A549 (cell line): ENCODE results near the gene TENT5A. TPM values are rescaled to one million over a fixed set of nuclear protein-coding genes. Genes with fewer than 3 reads are reported as not detected.

ENCODE experiments used
- ATAC-seq, 2 experiments: fragments of 200-7000 bp in 1 of 2; fragments of >200 bp in 1 of 2; cut with Nextera tagmentation in 1 of 2; cut with Tn5 transposase in 1 of 2; 3 replicates each; pipeline versions ENCODE4 v1.8.0 to v1.9.1; 2018 to 2020; ENCODE audit warnings: mild to moderate bottlenecking in 1 of 2, moderate library complexity in 1 of 2
- CTCF ChIA-PET: fragments of 300-600 bp; sonication (Branson Sonifier 250); formaldehyde crosslinking; extraction: SDS; loops from one replicate; lab custom pipeline; 2021; ENCODE audit warnings: antibody characterized with exemption, inconsistent platforms; lab: Yijun Ruan, JAX
- POLR2A ChIA-PET: fragments of 350-600 bp; formaldehyde crosslinking; extraction: SDS; loops from one replicate; lab custom pipeline; 2021; ENCODE audit warnings: antibody characterized with exemption, inconsistent platforms; lab: Yijun Ruan, JAX
- DNase-seq, 2 experiments: peaks; one replicate each; pipeline versions ENCODE4 v3.0.0 to v3.0.0-alpha.2; 2011 to 2016; ENCODE audit warnings: low read depth in 1 of 2, low spot score in 1 of 2
- FAIRE-seq: peaks from 2 replicates; lab custom pipeline; 2011; peaks lifted over from hg19 to GRCh38; lab: Jason Lieb, UNC
- H3K27ac ChIP-seq, 2 experiments: fragments of >200 bp; sonication (Bioruptor Twin); formaldehyde crosslinking; 3 replicates each; pipeline ENCODE4 v1.5.1; 2016 to 2017
- H3K4me1 ChIP-seq: fragments of >200 bp; sonication (Bioruptor Twin); formaldehyde crosslinking; 3 replicates; pipeline ENCODE4 v1.6.1; 2016
- H3K4me2 ChIP-seq: fragments of >200 bp; sonication (Bioruptor Twin); formaldehyde crosslinking; 3 replicates; pipeline ENCODE4 v1.6.1; 2016
- H3K4me3 ChIP-seq: fragments of >200 bp; sonication (Bioruptor Twin); formaldehyde crosslinking; 3 replicates; pipeline ENCODE4 v1.5.1; 2016
- H3K9me3 ChIP-seq: fragments of >200 bp; sonication (Bioruptor Twin); formaldehyde crosslinking; 3 replicates; pipeline ENCODE4 v1.6.1; 2016
- BCL3 ChIP-seq: fragments of >200 bp; sonication (Bioruptor Twin); formaldehyde crosslinking; IDR thresholded peaks from 3 replicates; pipeline ENCODE4 v1.6.1; 2016
- BHLHE40 ChIP-seq: IDR thresholded peaks from 2 replicates; pipeline ENCODE4 v1.6.1; 2012; ENCODE audit warnings: low read depth, low read length, inconsistent platforms
- CBX8 ChIP-seq: fragments of 200-600 bp; sonication (generic); IDR thresholded peaks from 2 replicates; pipeline ENCODE4 v1.6.1; 2016
- CEBPB ChIP-seq, 2 experiments: fragments of >200 bp in 1 of 2; sonication (Bioruptor Twin) in 1 of 2; formaldehyde crosslinking in 1 of 2; IDR thresholded peaks; 2 replicates each; pipeline ENCODE4 v1.6.1; 2012 to 2016
- CHD2 ChIP-seq: fragments of 150-350 bp; IDR thresholded peaks from 2 replicates; pipeline ENCODE4 v1.6.1; 2014; ENCODE audit warnings: low read length; ENCODE audit not compliant: partially characterized antibody
- EHF ChIP-seq: fragments of 250-450 bp; sonication (Bioruptor Pico); IDR thresholded peaks from 2 replicates; pipeline ENCODE4 v1.5.0; 2020; ENCODE audit warnings: mild to moderate bottlenecking
- EHMT2 ChIP-seq: fragments of 200-600 bp; sonication (generic); IDR thresholded peaks from 2 replicates; pipeline ENCODE4 v1.6.1; 2016; ENCODE audit warnings: antibody characterized with exemption, low read depth, mild to moderate bottlenecking, moderate library complexity
- ELK1 ChIP-seq: fragments of 150-350 bp; IDR thresholded peaks from 2 replicates; pipeline ENCODE4 v1.6.1; 2014; ENCODE audit warnings: low read depth, mild to moderate bottlenecking, low read length
- ESRRA ChIP-seq: fragments of 150-350 bp; IDR thresholded peaks from 2 replicates; pipeline ENCODE4 v1.6.1; 2014; ENCODE audit warnings: mild to moderate bottlenecking, low read length, borderline replicate concordance
- FOSL2 ChIP-seq, 2 experiments: fragments of 450-650 bp in 1 of 2; fragments of >200 bp in 1 of 2; sonication (Bioruptor Twin) in 1 of 2; formaldehyde crosslinking; IDR thresholded peaks; 2 replicates each; pipeline versions ENCODE4 v1.5.0 to v1.6.1; 2016 to 2020; ENCODE audit warnings: mild to moderate bottlenecking in 1 of 2, moderate library complexity in 1 of 2
- FOXS1 ChIP-seq: fragments of 250-450 bp; sonication (Bioruptor Pico); IDR thresholded peaks from 2 replicates; pipeline ENCODE4 v1.5.0; 2020; ENCODE audit warnings: mild to moderate bottlenecking, moderate library complexity
- HEYL ChIP-seq: fragments of 250-450 bp; sonication (Bioruptor Pico); IDR thresholded peaks from 2 replicates; pipeline ENCODE4 v1.8.0; 2021; ENCODE audit warnings: mild to moderate bottlenecking, moderate library complexity
- HMGXB4 ChIP-seq: fragments of 250-450 bp; sonication (Bioruptor Pico); IDR thresholded peaks from 2 replicates; pipeline ENCODE4 v1.5.0; 2021; ENCODE audit warnings: mild to moderate bottlenecking, moderate library complexity, borderline replicate concordance
- HOXA7 ChIP-seq: fragments of 250-450 bp; sonication (Bioruptor Pico); IDR thresholded peaks from 2 replicates; pipeline ENCODE4 v1.5.0; 2020; ENCODE audit warnings: mild to moderate bottlenecking, moderate library complexity
- HOXB13 ChIP-seq: fragments of 250-450 bp; sonication (Bioruptor Pico); IDR thresholded peaks from 2 replicates; pipeline ENCODE4 v1.5.0; 2020; ENCODE audit warnings: low read depth, mild to moderate bottlenecking, moderate library complexity
- JUNB ChIP-seq: fragments of >200 bp; sonication (Bioruptor Twin); formaldehyde crosslinking; IDR thresholded peaks from 2 replicates; pipeline ENCODE4 v1.6.1; 2016
- KDM1A ChIP-seq: fragments of 200-600 bp; sonication (generic); IDR thresholded peaks from 2 replicates; pipeline ENCODE4 v1.6.1; 2016; ENCODE audit warnings: low read depth, mild to moderate bottlenecking
- KDM5A ChIP-seq: fragments of 200-600 bp; sonication (generic); IDR thresholded peaks from 2 replicates; pipeline ENCODE4 v1.6.1; 2016; ENCODE audit warnings: antibody characterized with exemption, mild to moderate bottlenecking
- NPAS2 ChIP-seq: fragments of 250-450 bp; sonication (Bioruptor Pico); IDR thresholded peaks from 2 replicates; pipeline ENCODE4 v1.8.0; 2022; ENCODE audit warnings: mild to moderate bottlenecking, moderate library complexity, borderline replicate concordance
- POLR2AphosphoS2 ChIP-seq: conservative IDR thresholded peaks from 2 replicates; pipeline ENCODE4 v1.6.1; 2012; ENCODE audit warnings: low read length, improper control_type of control experiment, inconsistent platforms
- RFX5 ChIP-seq: fragments of 450-650 bp; IDR thresholded peaks from 2 replicates; pipeline ENCODE4 v1.7.1; 2014; ENCODE audit warnings: antibody characterized with exemption, mild to moderate bottlenecking, moderate library complexity
- TFCP2L1 ChIP-seq: fragments of 250-450 bp; sonication (Bioruptor Pico); IDR thresholded peaks from 2 replicates; pipeline ENCODE4 v1.5.0; 2021; ENCODE audit warnings: mild to moderate bottlenecking
- ZC3H11A ChIP-seq: fragments of 450-650 bp; IDR thresholded peaks from 2 replicates; pipeline ENCODE4 v1.6.1; 2014; ENCODE audit warnings: antibody characterized with exemption, mild to moderate bottlenecking
- ZFP36 ChIP-seq: fragments of 450-650 bp; IDR thresholded peaks from 2 replicates; pipeline ENCODE4 v1.6.1; 2014; ENCODE audit warnings: borderline replicate concordance; ENCODE audit not compliant: partially characterized antibody
- ZSCAN20 ChIP-seq: fragments of 250-450 bp; sonication (Bioruptor Pico); IDR thresholded peaks from 2 replicates; pipeline ENCODE4 v1.8.0; 2022; ENCODE audit warnings: mild to moderate bottlenecking, moderate library complexity
- WGBS: methylation state at CpG from one replicate; pipeline ENCODE4 v1.1.6; 2017; ENCODE audit errors: missing lambda C conversion rate; 5-methylcytosine and 5-hydroxymethylcytosine counted together
- polyA plus RNA-seq, 4 experiments: library from polyadenylated mRNA; depleted of rRNA in 3 of 4; stranded (reverse); fragments of >200 nt; fragmentation: RNase III in 1 of 4; extraction: RNeasy Plus Mini Kit Qiagen cat#74134 plus additional on column Dnase treatment in 1 of 4; gene quantifications; 2 replicates in 3 of 4; 3 replicates in 1 of 4; pipeline ENCODE4 v1.2.3, GENCODE V29; 2011 to 2017
- TF ChIP-seq, protein P1 (sequence below): IDR thresholded peaks from 2 replicates; pipeline ENCODE4 v1.6.1; 2012

Gene TENT5A
- polyA plus RNA-seq, 2 of the 4 experiments (the other 2 are of a cell fraction) = 1.1 to 1.8 TPM

- ATAC-seq (no peak), DNase-seq (no peak), FAIRE-seq (no peak)
- H3K27ac ChIP-seq = no peak overlapping the region
- H3K4me3 ChIP-seq = no peak overlapping the region
- no peaks in the 10 kb centered on the region for H3K9me3 ChIP-seq
- 0 out of 3 replicates have a peak, but pooled peaks cover 2% of the 10 kb centered on the region for H3K4me1 ChIP-seq
- 87% methylated on average over 5 of the region's 5 CpGs for WGBS
- ChIA-PET POLR2A (no interaction called here), CTCF (no interaction called here)
- H3K4me2 ChIP-seq = no peak overlapping the region
- TF ChIP-seq HOXA7 (CRISPR knock-in tag) (no peak), CBX8 (no peak), ELK1 (no peak), EHMT2 (no peak), FOSL2 (IDR thresholded peaks at IDR 0.05) (no peak), FOSL2 (CRISPR knock-in tag; IDR thresholded peaks at IDR 0.05) (no peak), NPAS2 (CRISPR knock-in tag) (no peak), JUNB (no peak), HOXB13 (CRISPR knock-in tag) (no peak), BHLHE40 (no peak), POLR2AphosphoS2 (no peak)
Observed at GRCh38 chr6:81749707-81750106, 2.8 kb downstream of the TENT5A start.

DNA sequence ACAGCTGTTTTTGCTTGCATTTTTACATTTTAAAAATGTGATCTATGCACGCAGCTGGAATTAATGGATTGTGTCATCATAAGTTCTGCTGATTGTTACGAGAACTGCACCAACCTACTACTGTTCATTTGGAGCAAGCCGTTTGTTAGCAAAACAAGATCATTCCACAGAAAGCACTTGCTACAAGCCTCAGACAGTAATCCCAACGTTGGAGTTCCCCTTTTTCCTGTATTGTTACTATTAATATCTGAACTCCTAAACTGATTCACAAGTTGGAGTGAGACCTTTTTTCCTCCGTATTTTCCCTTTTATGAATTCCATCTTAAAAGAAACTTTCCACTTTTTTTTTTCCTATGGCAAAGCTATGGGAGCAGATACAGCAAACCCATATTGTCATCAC is 3.5 kb downstream of the TENT5A start:
- TF ChIP-seq RFX5 (no peak), NPAS2 (CRISPR knock-in tag) (no peak), BCL3 (no peak), HMGXB4 (CRISPR knock-in tag) (no peak), TFCP2L1 (no peak), ZFP36 (no peak), CEBPB (IDR thresholded peaks at IDR 0.05) (no peak), KDM1A (no peak), KDM5A (no peak), HEYL (CRISPR knock-in tag) (no peak), EHF (no peak), FOSL2 (IDR thresholded peaks at IDR 0.05) (no peak), FOSL2 (CRISPR knock-in tag; IDR thresholded peaks at IDR 0.05) (no peak), FOXS1 (CRISPR knock-in tag) (no peak), POLR2AphosphoS2 (no peak), CHD2 (no peak), ZC3H11A (no peak), ESRRA (no peak), ZSCAN20 (CRISPR knock-in tag) (no peak)
- TF ChIP-seq, protein P1, sequence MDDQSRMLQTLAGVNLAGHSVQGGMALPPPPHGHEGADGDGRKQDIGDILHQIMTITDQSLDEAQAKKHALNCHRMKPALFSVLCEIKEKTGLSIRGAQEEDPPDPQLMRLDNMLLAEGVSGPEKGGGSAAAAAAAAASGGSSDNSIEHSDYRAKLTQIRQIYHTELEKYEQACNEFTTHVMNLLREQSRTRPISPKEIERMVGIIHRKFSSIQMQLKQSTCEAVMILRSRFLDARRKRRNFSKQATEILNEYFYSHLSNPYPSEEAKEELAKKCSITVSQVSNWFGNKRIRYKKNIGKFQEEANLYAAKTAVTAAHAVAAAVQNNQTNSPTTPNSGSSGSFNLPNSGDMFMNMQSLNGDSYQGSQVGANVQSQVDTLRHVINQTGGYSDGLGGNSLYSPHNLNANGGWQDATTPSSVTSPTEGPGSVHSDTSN = no peak
- POLR2A ChIA-PET = no interaction called here
- no peaks in the 10 kb centered on the region for H3K9me3 ChIP-seq
- H3K27ac ChIP-seq = no peak overlapping the region
- H3K4me1 ChIP-seq = no peaks in the 10 kb centered on the region
- 57% methylated on average over 5 of the region's 5 CpGs for WGBS
- CTCF ChIA-PET = no interaction called here
- no peak for FAIRE-seq
- ATAC-seq = no peak
- H3K4me2 ChIP-seq = no peak overlapping the region
- H3K4me3 ChIP-seq = no peak overlapping the region
- DNase-seq = no peak
